Measurements from ENCODE around the gene DHPS.
"Not testable (repeated sequence)": the region's sequence is repeated elsewhere in the genome, so short reads cannot be mapped to it uniquely, and the experiment has no call there.

Gene DHPS

GRCh38 chr19:12681074-12681987 is at the start of gene DHPS:
TSS of gene DHPS (minus strand) at chr19:12681880. CDS start at chr19:12681766, 114 bp downstream.
- in situ Hi-C loops (cut with MboI; ENCODE audit: low sequenced_read_pairs) = no loop called here

- in situ Hi-C loops (cut with MboI; ENCODE audit: low sequenced_read_pairs) = no loop called here
Observed at GRCh38 chr19:12731337-12731736, 49.7 kb upstream of the DHPS start.

GRCh38 chr19:12730064-12730463 is 48.4 kb upstream of the DHPS start:
- in situ Hi-C loops (cut with MboI; ENCODE audit: low sequenced_read_pairs) = no loop called here

GRCh38 chr19:12727745-12728433 is 46.2 kb upstream of the DHPS start:
- in situ Hi-C loops (cut with MboI; ENCODE audit: low sequenced_read_pairs) = no loop called here

DNA sequence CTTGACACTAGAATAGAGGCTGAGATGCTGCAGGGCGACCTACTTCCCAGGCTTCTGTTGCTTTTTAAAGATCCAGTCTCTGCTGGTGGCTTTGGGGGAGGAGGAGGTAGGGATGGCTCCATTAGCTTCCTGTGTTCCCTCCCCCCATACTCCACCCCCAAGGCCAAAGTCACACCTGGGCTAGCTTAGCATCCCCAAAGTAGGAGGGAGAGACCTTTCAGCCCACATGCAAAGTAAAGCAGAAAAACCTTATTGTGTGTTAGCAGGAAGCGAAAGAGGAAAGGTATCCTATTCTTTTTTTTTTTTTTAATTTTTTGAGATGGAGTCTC is 45.3 kb upstream of the DHPS start:
- in situ Hi-C loops (cut with MboI; ENCODE audit: low sequenced_read_pairs) = no loop called here

- in situ Hi-C loops (cut with MboI; ENCODE audit: low sequenced_read_pairs) = not testable (repeated sequence)
Observed at GRCh38 chr19:12725612-12726011, 43.9 kb upstream of the DHPS start.

DNA sequence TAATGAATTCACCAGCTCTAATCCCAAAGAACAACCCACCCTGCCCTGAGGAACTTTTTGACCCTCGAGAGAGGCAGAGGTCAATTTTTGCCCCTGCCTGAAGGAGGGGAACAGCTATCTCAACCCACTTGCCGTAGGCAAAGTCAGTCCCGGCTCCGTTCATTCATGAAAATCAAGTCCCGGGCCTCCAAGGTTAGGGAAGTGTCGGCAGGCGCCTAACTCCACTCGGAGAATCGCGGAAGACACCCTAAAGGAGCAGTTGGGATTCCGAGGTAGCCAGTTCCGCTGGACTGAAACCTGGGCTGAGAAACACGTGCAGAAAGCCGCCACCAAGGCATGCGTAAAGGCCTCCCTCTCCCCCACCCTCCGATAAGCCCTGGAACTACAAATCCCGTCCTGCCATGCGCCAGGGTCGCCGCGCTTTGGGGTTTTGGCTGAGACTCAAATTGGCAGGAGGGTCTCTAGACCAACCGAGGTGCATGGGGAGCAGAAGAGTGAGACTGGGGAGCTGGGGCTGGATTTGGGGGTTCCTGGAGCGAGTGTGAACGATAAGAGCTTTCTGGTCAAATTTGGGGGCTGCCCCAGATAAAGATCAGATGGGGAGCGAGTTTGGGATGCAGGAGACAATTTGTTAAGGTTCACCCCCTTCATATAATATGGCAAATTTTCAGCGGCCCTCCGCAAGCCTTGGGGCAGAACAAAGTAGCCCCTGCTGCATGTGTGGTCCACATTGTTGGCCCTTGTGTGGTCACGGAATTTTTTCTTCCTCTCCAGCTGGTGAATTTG is 42.2 kb upstream of the DHPS start, which contains the start of gene TNPO2:
TNPO2 (minus strand) TSS at position 292 of the 786 bp plus-strand sequence. CDS start 2,955 bp downstream, outside the sequence.
- in situ Hi-C loops (cut with MboI; ENCODE audit: low sequenced_read_pairs) = no loop called here

- in situ Hi-C loops (cut with MboI; ENCODE audit: low sequenced_read_pairs) = no loop called here
Observed at GRCh38 chr19:12723381-12723640, 41.6 kb upstream of the DHPS start.

- in situ Hi-C loops (cut with MboI; ENCODE audit: low sequenced_read_pairs) = no loop called here
Observed at GRCh38 chr19:12722566-12723380, 41.1 kb upstream of the DHPS start.

DNA sequence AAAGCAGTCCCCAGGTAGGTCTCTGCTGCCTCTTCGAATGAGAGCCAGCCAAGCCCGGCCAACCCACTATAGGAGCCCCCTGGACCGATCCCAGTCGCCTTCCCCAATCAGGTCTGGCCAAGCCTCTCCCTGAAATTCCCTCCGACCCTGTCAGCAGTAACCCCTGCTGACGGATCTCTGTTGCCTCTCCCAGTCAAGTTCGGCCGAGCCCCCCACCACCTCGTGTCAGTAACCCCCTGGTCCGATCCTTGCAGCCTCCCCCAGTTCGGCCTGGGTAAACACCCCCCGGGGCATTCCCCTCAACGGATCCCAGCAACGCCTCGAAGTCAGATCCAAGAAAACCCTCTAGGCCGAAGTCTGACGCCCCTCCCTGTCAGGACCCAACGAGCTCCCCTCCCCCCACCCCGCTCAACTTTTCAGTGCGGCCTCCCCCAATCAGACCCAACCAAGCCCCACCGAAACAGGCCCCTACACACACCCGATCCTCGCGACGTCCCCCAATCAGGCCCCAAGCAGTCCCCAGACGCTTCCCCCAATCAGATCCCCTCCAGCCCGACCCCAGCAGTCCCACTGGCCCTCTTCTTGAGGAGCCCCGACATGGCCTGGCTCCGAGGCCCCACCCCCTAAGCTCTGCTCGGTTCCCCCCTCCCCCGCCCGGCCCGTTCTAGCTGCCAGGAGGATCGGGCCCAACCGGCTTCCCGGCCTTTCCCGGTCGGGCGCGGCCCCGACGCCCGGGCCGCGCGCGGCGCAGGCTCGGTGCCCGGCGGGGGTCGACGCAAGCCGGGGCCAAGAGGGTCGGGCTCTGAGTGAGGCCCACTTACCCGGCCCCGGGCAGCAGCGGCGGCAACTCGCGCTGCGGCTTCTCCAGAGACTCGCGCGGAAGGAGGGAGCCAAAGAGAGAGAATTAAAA is 40.2 kb upstream of the DHPS start:
- in situ Hi-C loops (cut with MboI; ENCODE audit: low sequenced_read_pairs) = no loop called here

DNA sequence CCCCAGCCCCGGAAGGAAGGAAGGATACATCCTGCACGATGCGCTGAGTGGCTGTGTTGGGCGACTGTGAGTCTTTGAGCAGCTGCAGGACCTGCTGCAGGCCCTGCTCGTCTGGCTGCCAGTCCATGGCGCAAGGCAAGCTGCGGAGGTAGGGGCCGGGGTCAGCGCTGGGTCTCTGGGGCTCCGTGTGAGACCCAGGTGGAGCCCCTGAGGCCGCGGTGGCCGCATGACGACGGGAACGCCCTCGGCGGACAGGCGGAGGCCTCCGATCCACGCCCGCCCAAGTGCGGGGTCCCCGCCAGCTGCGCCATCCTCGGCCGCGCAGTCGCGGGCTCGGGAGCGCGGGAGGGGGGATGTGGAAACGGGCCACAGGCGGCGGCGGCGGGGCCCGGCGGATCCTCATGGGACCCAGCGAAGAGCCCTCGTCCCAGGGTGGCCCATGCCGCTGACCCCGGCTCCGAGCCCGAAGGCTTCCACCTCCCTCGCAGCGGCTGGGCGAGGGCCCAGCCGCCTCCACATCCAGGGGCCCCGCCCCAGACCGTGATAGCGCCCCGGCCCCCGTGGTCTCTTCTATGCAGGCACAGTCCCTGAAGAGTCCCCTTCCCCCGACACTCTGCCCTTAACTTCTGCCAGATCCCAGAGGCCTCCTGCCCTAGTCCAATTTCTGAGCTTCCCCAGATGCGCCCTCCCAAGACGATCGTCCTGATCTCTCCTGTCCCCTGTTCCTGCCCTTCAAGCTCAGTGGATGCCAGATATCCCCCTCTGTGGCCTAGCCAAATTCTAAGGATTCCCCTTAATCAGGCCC is 39.4 kb upstream of the DHPS start:
- in situ Hi-C loops (cut with MboI; ENCODE audit: low sequenced_read_pairs) = no loop called here

GRCh38 chr19:12720296-12720695 is 38.6 kb upstream of the DHPS start:
- in situ Hi-C loops (cut with MboI; ENCODE audit: low sequenced_read_pairs) = no loop called here

GRCh38 chr19:12715929-12716328 is 34.2 kb upstream of the DHPS start:
- in situ Hi-C loops (cut with MboI; ENCODE audit: low sequenced_read_pairs) = no loop called here

GRCh38 chr19:12715102-12715501 is 33.4 kb upstream of the DHPS start:
- in situ Hi-C loops (cut with MboI; ENCODE audit: low sequenced_read_pairs) = no loop called here

DNA sequence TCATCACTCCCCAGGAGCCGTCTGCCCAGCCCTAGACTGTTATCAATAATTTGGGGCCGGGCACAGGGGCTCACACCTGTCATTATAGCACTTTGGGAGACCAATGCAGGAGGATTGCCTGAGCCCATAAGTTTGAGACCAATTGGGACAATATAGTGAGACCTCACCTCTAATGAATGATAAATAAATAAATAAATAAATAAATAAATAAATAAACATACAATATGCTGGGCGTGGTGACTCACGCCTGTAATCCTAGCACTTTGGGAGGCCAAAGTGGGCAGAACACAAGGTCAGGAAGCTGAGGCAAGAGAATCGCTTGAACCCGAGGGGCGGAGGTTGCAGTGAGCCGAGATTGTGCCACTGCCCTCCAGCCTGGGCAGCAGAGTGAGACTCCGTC is 31.6 kb upstream of the DHPS start:
- in situ Hi-C loops (cut with MboI; ENCODE audit: low sequenced_read_pairs) = not testable (repeated sequence)

GRCh38 chr19:12712077-12712476 is 30.4 kb upstream of the DHPS start:
- in situ Hi-C loops (cut with MboI; ENCODE audit: low sequenced_read_pairs) = not testable (repeated sequence)

DNA sequence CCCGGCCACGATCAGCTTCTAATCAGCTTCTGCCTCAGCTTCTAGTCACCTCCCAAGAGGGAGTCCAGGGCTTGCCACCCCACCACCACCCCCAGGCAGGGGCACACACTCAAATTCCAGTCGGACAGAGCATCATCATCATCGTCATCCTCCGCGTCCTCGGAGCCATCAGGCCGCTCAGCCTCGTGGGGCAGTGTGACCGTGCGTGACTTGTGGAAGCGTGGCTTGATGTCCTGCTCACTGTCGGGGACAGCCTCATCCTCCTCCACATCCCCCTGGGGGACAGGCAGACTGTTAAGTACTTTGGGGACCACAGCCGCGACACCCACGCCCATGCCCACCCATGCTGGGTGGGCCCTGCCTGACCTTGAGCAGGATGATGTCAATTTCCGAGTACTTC is 29.5 kb upstream of the DHPS start:
- in situ Hi-C loops (cut with MboI; ENCODE audit: low sequenced_read_pairs) = no loop called here

GRCh38 chr19:12708641-12709040 is 27.0 kb upstream of the DHPS start:
- in situ Hi-C loops (cut with MboI; ENCODE audit: low sequenced_read_pairs) = no loop called here

DNA sequence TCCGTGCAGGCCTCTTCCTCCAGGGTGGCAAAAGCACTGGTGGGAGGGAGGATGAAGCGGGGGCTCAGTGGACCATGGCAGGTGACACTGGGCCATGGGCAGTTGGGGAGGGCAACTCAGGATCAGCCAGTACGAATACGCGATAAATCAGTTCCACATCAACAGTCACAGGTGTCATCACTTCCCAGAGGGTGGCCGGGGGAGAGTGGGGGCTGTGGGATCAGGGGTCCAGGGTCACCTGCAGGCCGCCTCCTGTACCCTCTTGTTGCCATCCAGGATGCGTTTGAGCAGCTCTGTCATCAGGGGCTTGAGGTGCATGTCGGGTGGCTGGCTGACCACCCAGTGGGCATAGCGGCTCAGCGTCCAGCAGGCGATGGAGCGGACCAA is 24.6 kb upstream of the DHPS start:
- in situ Hi-C loops (cut with MboI; ENCODE audit: low sequenced_read_pairs) = no loop called here

Measured in HL-60/S4 treated with retinoic acid at 250 ng/mL for 4 days and 3 days (cell line).